Measurements from ENCODE around the gene WDR27. TPM values are rescaled to one million over a fixed set of nuclear protein-coding genes. Genes with fewer than 3 reads are reported as not detected.
"Not testable (repeated sequence)": the region's sequence is repeated elsewhere in the genome, so short reads cannot be mapped to it uniquely, and the experiment has no call there.

Gene WDR27
- total RNA-seq, 1 donor from 2014 or later: 7.2 TPM

DNA sequence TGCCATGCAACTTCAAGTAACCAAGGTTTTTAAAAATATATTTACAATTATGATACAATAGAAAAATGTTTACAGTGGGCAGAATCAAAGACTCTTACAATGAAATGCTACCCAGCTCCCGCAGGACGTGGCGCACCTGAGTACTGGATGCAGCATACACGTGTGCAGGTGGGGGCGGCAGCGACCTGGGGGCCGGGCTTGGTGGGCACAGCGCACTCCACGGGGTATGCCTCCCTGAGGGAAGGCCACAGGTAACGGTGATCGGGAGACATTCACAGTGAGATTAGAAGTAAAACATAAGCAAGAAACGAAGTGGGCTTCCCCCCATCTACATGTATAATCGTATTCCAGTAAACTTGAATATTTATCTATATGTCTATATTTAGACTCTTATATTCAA lies 54.2 kb downstream of the WDR27 start:
- intact Hi-C loops (cut with DNase I): no loop called here
- DNase-seq (ENCODE audit: low spot score): no peak

GRCh38 chr6:169646906-169647567 lies 54.8 kb downstream of the WDR27 start:
- DNase-seq (ENCODE audit: low spot score): no peak
- intact Hi-C loops (cut with DNase I): no loop called here

DNA sequence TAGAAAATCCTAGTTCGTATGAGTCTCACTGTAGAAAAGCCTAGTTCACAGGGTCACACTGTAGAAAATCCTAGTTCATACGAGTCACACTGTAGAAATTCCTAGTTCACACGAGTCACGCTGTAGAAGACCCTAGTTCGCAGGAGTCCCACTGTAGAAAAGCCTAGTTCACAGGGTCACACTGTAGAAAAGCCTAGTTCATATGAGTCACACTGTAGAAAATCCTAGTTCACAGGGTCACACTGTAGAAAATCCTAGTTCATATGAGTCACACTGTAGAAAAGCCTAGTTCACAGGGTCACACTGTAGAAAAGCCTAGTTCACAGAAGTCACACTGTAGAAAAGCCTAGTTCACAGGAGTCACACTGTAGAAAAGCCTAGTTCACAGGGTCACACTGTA lies 56.4 kb downstream of the WDR27 start:
- DNase-seq (ENCODE audit: low spot score); intact Hi-C loops (cut with DNase I): not testable (repeated sequence)

DNA sequence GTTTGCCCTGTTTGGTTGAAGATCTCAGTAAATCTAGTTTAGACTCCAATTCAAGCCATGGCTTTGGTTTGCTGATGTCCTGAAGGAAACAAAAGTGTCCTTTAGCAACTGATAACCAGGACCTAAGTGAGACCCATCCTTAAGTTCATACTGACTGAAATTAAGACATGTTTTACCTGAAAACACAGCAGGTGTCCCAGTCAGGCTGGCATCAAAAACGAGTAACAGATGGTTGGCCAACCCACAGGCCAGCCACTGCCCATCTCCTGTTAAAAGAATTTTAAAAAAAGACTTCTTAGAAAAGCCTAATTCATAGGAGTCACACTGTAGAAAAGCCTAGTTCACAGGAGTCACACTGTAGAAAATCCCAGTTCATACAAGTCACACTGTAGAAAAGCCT lies 58.3 kb downstream of the WDR27 start:
- intact Hi-C loops (cut with DNase I): no loop called here

DNA sequence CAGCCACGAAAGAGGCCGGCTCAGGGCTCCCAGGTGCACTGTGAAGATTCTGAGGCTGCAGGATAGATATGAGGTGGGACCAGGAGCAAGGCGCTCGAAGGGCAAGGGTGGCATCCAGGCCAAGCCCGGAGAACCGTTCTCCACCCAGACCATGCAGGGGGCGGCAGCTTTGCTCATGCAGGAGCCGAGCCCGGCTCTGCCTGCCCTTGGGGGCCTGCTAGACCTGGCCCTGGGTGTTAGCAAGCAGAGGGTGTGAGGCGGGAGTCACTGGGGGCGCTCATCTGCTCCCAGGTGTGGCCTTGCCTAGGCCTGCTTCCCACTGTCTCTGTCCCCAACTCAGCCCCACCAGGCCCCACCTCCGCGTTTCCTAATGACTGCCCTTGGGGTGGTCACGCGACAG lies 59.4 kb downstream of the WDR27 start:
- peak; percentile 55 for DNase-seq (ENCODE audit: low spot score)
- intact Hi-C loops (cut with DNase I): no loop called here

More for the DNA sequence above, 58.3 kb downstream of the WDR27 start:
- no peak for DNase-seq (ENCODE audit: low spot score)

- intact Hi-C loops (cut with DNase I): no loop called here
- DNase-seq (ENCODE audit: low spot score): peak; percentile 63
Measured at GRCh38 chr6:169641461-169642085, 60.3 kb downstream of the WDR27 start.

DNA sequence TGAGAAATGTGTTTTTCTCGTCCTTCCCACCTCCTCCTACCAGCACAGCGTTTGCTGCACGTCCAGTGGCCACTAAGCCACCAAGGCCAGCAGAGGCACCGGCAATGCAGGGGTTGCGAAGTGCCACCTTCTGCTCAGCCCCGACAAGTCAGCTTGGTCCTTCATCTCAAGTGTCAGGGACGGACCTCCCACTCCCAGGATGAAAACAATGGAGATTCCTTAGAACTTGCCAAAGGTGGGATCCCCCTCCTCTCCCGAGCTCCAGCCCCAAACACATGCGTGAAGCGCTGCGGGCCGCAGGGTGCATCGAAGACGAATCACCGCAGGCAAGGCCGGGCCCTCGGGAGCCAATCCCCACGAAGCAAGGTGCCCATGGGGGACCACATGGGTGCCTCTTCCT lies 60.8 kb downstream of the WDR27 start:
- DNase-seq (ENCODE audit: low spot score): peak; percentile 57
- intact Hi-C loops (cut with DNase I): no loop called here

GRCh38 chr6:169640351-169640852 lies 61.4 kb downstream of the WDR27 start:
- no peak for DNase-seq (ENCODE audit: low spot score)
- intact Hi-C loops (cut with DNase I): no loop called here

DNA sequence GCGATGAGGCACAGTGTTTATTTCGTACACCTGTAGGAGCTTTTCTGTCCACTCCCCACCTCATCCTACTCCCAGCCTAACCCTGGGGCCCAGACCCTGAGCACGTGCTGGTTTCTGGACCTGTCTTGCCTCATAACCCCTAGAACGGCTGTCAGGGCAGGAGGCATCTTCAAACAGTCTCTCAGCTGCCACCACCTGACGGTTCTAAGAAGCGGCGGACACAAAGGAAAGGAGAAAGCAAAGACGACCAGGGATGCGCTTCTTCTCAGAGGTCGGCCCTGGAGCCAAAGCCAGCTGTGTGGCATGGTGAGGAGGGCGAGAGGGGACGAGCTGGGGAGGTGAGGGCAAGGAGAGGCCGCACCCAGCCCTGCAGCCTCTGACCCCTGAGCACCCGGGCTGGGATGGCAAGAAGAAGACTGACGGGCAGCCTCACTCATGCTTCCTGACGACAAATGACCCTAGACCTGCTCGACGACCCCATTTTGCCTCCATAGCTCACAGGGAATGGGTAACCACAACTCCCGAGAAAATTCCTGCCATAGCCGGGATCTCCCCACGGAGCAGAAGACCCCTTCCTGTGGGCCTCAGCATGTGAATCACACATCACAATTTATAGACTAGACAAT lies 62.1 kb downstream of the WDR27 start:
- intact Hi-C loops (cut with DNase I): no loop called here
- DNase-seq (ENCODE audit: low spot score): peak; percentile 67

GRCh38 chr6:169638915-169639314 lies 62.9 kb downstream of the WDR27 start:
- peak; percentile 53 for DNase-seq (ENCODE audit: low spot score)
- intact Hi-C loops (cut with DNase I): no loop called here

GRCh38 chr6:169638388-169638787 lies 63.4 kb downstream of the WDR27 start:
- no peak for DNase-seq (ENCODE audit: low spot score)
- intact Hi-C loops (cut with DNase I): no loop called here

DNA sequence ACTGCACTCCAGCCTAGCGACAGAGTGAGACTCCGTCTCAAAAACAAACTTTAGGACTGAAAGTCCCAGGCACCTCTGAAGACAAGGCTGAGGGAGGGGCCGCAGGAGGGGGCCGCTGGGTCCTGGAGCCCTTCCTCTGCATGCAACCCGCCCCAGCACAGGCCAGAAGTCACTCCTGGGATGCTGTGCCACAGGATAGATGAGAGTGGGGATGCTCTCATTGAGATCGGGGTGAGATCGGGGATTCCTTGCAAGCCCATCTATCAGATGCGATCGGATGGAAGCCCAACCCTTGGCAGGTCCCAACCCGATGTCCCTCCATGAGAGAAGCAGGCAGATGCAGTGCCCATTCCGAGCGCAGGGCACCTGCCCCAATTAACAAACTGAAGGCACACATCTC lies 66.5 kb downstream of the WDR27 start:
- no peak for DNase-seq (ENCODE audit: low spot score)
- intact Hi-C loops (cut with DNase I): no loop called here

DNA sequence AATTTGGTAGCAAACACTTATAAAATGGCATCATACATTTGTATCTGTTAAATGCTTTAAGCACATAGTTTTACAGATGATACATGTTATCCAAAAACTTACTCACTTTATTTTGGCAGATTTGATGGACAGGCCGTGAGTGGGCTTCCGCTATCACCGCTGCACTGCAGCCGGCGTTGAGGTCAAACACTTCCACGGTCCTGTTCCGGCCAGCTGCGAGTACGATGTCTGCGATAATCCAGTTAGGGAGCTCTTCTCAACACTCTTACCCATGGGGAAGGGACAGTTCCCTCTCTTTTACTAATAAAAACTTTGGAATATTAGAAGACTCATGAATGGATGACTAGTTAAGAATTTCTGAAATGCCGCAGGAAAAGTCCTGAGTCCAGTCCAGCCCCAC lies 69.0 kb downstream of the WDR27 start:
- intact Hi-C loops (cut with DNase I): no loop called here
- DNase-seq (ENCODE audit: low spot score): no peak

GRCh38 chr6:169629256-169629655 lies 72.6 kb downstream of the WDR27 start:
- intact Hi-C loops (cut with DNase I): no loop called here
- no peak for DNase-seq (ENCODE audit: low spot score)

- intact Hi-C loops (cut with DNase I): no loop called here
- DNase-seq (ENCODE audit: low spot score): no peak
Measured at GRCh38 chr6:169627736-169628607, 73.9 kb downstream of the WDR27 start.

DNA sequence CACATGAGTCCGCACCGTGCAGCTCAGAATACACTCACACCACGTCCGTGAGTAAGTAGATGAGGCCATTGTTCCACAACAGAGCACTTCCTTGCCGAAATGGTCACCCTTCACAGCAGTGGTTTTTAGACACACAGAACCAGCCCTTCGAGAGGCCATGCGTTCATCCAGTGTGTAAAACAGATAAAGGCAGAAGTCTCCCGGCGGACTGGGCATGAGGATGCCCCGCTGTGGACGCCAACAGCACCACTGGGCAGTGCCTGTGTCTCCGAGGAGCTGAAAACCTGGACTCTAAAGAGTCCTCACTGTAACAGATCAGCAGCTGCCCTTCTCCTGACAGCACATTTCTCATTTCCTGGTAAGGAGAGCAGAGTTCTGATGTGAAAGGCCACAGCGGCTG lies 75.2 kb downstream of the WDR27 start:
- intact Hi-C loops (cut with DNase I): no loop called here
- DNase-seq (ENCODE audit: low spot score): no peak

DNA sequence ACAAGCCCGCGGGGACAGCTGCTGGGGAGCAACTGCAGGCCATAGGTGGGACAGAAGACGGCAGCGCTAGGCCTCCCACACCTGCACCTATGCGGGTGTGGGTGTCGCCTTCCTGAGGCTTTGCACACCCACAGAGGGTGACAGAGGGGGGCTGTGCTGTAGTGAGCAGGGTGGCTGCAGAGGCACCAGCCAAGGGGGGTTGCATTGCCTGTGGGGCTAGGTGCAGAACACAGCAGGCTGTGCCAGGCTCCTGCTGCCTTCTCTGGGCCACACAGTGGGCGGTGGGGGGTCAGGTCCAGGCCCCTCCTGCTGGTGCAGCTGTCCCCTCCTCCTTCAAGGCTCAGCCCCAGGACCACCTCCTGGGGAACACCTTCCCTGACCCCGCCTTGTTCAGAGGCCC lies 75.7 kb downstream of the WDR27 start:
- no peak for DNase-seq (ENCODE audit: low spot score)
- intact Hi-C loops (cut with DNase I): no loop called here

GRCh38 chr6:169625376-169625775 lies 76.5 kb downstream of the WDR27 start:
- DNase-seq (ENCODE audit: low spot score): no peak
- intact Hi-C loops (cut with DNase I): no loop called here

DNA sequence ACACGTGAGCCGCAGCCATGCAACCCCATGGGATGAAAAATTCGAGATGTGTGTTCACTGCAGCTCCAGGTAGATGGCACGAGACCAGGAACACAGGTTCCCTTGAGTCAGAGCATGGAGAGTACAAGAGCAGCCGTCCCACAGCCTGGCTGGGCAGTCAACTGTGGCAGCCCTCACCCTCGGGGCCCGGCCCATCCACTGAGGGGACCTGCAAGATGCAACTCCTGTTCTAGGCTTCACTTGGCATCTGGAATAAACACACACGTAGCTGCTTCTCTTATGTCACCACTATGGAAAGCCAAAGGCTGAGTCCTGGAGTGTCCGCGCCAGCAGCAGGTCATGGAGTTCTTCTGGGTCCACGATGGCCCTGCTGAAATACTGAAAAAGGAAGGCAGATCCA lies 77.0 kb downstream of the WDR27 start:
- no peak for DNase-seq (ENCODE audit: low spot score)
- intact Hi-C loops (cut with DNase I): no loop called here

DNA sequence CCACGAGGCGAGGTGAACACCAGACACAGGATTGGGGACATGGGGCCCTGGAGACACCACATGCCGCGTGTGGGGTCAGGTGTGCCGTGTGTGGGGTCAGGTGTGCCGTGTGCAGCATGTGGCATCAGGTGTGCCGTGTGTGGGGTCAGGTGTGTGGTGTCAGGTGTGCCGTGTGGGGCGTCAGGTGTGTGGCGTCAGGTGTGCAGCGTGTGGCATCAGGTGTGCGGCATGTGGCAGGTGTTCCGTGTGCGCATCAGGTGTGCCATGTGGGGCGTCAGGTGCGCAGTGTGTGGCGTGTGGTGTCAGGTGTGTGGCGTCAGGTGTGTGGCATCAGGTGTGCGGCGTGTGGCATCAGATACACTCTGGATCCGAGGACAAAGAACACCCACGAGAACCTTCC lies 77.9 kb downstream of the WDR27 start:
- intact Hi-C loops (cut with DNase I): no loop called here
- DNase-seq (ENCODE audit: low spot score): no peak
